OCI-LY7 (cell line): ENCODE data around the gene SLC30A3. TPM values are rescaled to one million over a fixed set of nuclear protein-coding genes. Genes with fewer than 3 reads are reported as not detected.

ENCODE experiments used
- BruUV-seq: library from RNA; stranded (reverse); fragments of 400-500 nt; replicated peaks from 2 replicates; lab custom pipeline; 2021; lab: Mats Ljungman, UMichigan
- CTCF ChIA-PET: fragments of 300-600 bp; sonication (Branson Sonifier 250); formaldehyde crosslinking; loops from one replicate; lab custom pipeline; 2022; ENCODE audit warnings: antibody characterized with exemption; ENCODE audit not compliant: unreplicated experiment; lab: Charles Lee
- POLR2A ChIA-PET: fragments of 300-600 bp; sonication (Branson Sonifier 250); formaldehyde crosslinking; loops from one replicate; lab custom pipeline; 2022; ENCODE audit warnings: antibody characterized with exemption; lab: Charles Lee
- DNase-seq: peaks from one replicate; pipeline ENCODE4 v3.0.0-alpha.2; 2015; ENCODE audit warnings: low spot score
- H2AFZ ChIP-seq: fragments of 200-600 bp; sonication (generic), shearing (Covaris generic); 2 replicates; pipeline ENCODE4 v1.6.1; 2014; ENCODE audit warnings: mild to moderate bottlenecking, antibody characterized with exemption, low read length, moderate library complexity
- H3K27ac ChIP-seq: fragments of 200-600 bp; sonication (generic); 2 replicates; pipeline ENCODE4 v1.5.1; 2014; ENCODE audit warnings: mixed run types, low read depth, mild to moderate bottlenecking, moderate library complexity, low read length, inconsistent platforms; ENCODE audit not compliant: poor library complexity, severe bottlenecking
- H3K36me3 ChIP-seq: fragments of 200-600 bp; sonication (generic); 2 replicates; pipeline ENCODE4 v1.6.1; 2014; ENCODE audit warnings: mild to moderate bottlenecking, antibody characterized with exemption, low read length, moderate library complexity, mixed read lengths; ENCODE audit not compliant: insufficient read depth
- H3K4me1 ChIP-seq: fragments of 200-600 bp; sonication (generic); 2 replicates; pipeline ENCODE4 v1.5.1; 2014; ENCODE audit warnings: mild to moderate bottlenecking, low read length; ENCODE audit not compliant: insufficient read depth, poor library complexity, severe bottlenecking
- H3K4me2 ChIP-seq: fragments of 200-600 bp; sonication (generic); 2 replicates; pipeline ENCODE4 v1.6.1; 2014; ENCODE audit warnings: mild to moderate bottlenecking, low read length
- H3K4me3 ChIP-seq: fragments of 200-600 bp; sonication (generic); 2 replicates; pipeline ENCODE4 v1.5.1; 2014; ENCODE audit warnings: mild to moderate bottlenecking, low read depth, low read length; ENCODE audit not compliant: poor library complexity, severe bottlenecking
- H3K79me2 ChIP-seq: fragments of 200-600 bp; sonication (generic); 2 replicates; pipeline ENCODE4 v1.6.1; 2016; ENCODE audit warnings: low read depth, mild to moderate bottlenecking, low read length, moderate library complexity, mixed read lengths; ENCODE audit not compliant: insufficient read depth
- H3K9me2 ChIP-seq: fragments of 200-600 bp; sonication (generic); 2 replicates; pipeline ENCODE4 v1.6.1; 2016; ENCODE audit warnings: mild to moderate bottlenecking, low read length, mixed read lengths; ENCODE audit not compliant: insufficient read depth
- H3K9me3 ChIP-seq: fragments of 200-600 bp; sonication (generic); 2 replicates; pipeline ENCODE4 v1.6.1; 2014; ENCODE audit warnings: mild to moderate bottlenecking, mixed run types, low read length, mixed read lengths
- H4K20me1 ChIP-seq: fragments of 200-600 bp; sonication (generic); 2 replicates; pipeline ENCODE4 v1.6.1; 2014; ENCODE audit warnings: mild to moderate bottlenecking, antibody characterized with exemption, low read length, moderate library complexity, mixed read lengths; ENCODE audit not compliant: insufficient read depth
- EZH2phosphoT487 ChIP-seq: fragments of 200-600 bp; sonication (generic); IDR thresholded peaks from 2 replicates; pipeline ENCODE4 v1.6.1; 2018; ENCODE audit warnings: low read depth, borderline replicate concordance, mild to moderate bottlenecking, mixed run types, antibody characterized with exemption, low read length, moderate library complexity, mixed read lengths
- intact Hi-C: fragments of 100-400 bp; cut with micrococcal nuclease; formaldehyde crosslinking; loops from one replicate; pipeline ENCODE4 v1.10.0; 2022; ENCODE audit not compliant: unreplicated experiment
- total RNA-seq, 2 experiments: library from RNA; depleted of rRNA in 1 of 2; stranded (reverse); fragments of >200 nt in 1 of 2; shearing (Covaris generic) in 1 of 2; gene quantifications; 2 replicates each; pipeline ENCODE4 v1.2.3, GENCODE V29; 2014 to 2022
- TF ChIP-seq, protein P1 (sequence below): fragments of 200-600 bp; sonication (generic); conservative IDR thresholded peaks from 2 replicates; pipeline ENCODE4 v1.5.1; 2014; ENCODE audit warnings: mild to moderate bottlenecking, antibody characterized with exemption, low read length, moderate library complexity, mixed read lengths

Gene SLC30A3
- total RNA-seq, 2 experiments from 2014 or later, result 23.3 to 71.6 TPM

DNA sequence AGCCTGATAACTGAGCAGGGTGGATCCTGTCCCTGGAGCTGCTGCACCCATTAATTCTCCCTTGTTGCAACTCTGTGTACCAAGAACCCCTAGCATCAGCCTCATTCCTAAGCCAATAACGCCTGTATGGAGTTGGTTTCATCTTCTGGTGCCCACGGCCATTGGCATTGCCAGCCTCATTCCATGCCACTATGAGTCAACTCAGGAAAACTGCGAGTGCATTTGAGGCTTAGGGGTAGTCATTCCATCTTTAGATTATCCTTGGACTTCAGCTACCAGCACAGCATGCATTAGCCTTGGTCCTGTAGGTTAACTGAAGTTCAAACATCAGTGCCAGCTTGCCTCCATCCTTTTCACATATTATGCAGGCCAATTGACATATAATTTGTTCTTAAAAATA, 18.0 kb upstream of the SLC30A3 start:
- H2AFZ ChIP-seq, result no peak overlapping the region
- H3K9me3 ChIP-seq, result no peaks in the 10 kb centered on the region
- ChIA-PET CTCF (interaction anchor here (1.9 to 3.4 kb wide), 3 partner anchors 12 to 30 kb away, joined by 10 to 25 read pairs (median 13); no protein-coding TSS in a partner anchor), POLR2A (interaction anchor here (0.6 to 2.4 kb wide), 3 partner anchors 10 to 54 kb away, joined by 4 to 21 read pairs (median 6); no protein-coding TSS in a partner anchor)
- H3K4me2 ChIP-seq, result no peak overlapping the region
- TF ChIP-seq, protein P1, sequence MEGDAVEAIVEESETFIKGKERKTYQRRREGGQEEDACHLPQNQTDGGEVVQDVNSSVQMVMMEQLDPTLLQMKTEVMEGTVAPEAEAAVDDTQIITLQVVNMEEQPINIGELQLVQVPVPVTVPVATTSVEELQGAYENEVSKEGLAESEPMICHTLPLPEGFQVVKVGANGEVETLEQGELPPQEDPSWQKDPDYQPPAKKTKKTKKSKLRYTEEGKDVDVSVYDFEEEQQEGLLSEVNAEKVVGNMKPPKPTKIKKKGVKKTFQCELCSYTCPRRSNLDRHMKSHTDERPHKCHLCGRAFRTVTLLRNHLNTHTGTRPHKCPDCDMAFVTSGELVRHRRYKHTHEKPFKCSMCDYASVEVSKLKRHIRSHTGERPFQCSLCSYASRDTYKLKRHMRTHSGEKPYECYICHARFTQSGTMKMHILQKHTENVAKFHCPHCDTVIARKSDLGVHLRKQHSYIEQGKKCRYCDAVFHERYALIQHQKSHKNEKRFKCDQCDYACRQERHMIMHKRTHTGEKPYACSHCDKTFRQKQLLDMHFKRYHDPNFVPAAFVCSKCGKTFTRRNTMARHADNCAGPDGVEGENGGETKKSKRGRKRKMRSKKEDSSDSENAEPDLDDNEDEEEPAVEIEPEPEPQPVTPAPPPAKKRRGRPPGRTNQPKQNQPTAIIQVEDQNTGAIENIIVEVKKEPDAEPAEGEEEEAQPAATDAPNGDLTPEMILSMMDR, result no peak
- TF ChIP-seq EZH2phosphoT487, result no peak
- intact Hi-C loops, result loop anchor here (1.0 kb wide), 1 partner anchor 183 kb away; no protein-coding TSS in a partner anchor
- no TSS peak for BruUV-seq
- no peaks in the 10 kb centered on the region for H3K9me2 ChIP-seq
- peaks cover 32% of the 10 kb centered on the region for H3K4me1 ChIP-seq
- no peak for DNase-seq
- H3K27ac ChIP-seq, result no peak overlapping the region
- H3K79me2 ChIP-seq, result no peaks in the 10 kb centered on the region
- H3K4me3 ChIP-seq, result no peak overlapping the region
- H4K20me1 ChIP-seq, result no peaks in the 10 kb centered on the region
- no peaks in the 10 kb centered on the region for H3K36me3 ChIP-seq

- no peaks in the 10 kb centered on the region for H4K20me1 ChIP-seq
- H3K36me3 ChIP-seq, result no peaks in the 10 kb centered on the region
- peaks cover 30% of the 10 kb centered on the region for H3K4me1 ChIP-seq
- H3K9me2 ChIP-seq, result no peaks in the 10 kb centered on the region
- H3K9me3 ChIP-seq, result no peaks in the 10 kb centered on the region
- CTCF ChIA-PET, result no interaction called here
- no peak overlapping the region for H3K27ac ChIP-seq
- BruUV-seq, result no TSS peak
- TF ChIP-seq, protein P1, result no peak
- no peak for TF ChIP-seq EZH2phosphoT487
- H3K4me3 ChIP-seq, result no peak overlapping the region
- POLR2A ChIA-PET, result no interaction called here
- DNase-seq, result no peak
- no peak overlapping the region for H3K4me2 ChIP-seq
- H3K79me2 ChIP-seq, result no peaks in the 10 kb centered on the region
- intact Hi-C loops, result no loop called here
- H2AFZ ChIP-seq, result no peak overlapping the region
Measured at GRCh38 chr2:27278010-27278409, 15.2 kb upstream of the SLC30A3 start.
